GM12878 (cell line): ENCODE measurements around the gene TEX12. TPM values are rescaled to one million over a fixed set of nuclear protein-coding genes. Genes with fewer than 3 reads are reported as not detected.

ENCODE experiments used
- ATAC-seq: fragments of 200-7000 bp; cut with Tn5 transposase; 3 replicates; pipeline ENCODE4 v1.9.1; 2020; ENCODE audit warnings: mild to moderate bottlenecking, moderate library complexity
- BruUV-seq: library from RNA; stranded (reverse); fragments of 400-500 nt; replicated peaks from 2 replicates; lab custom pipeline; 2021; lab: Mats Ljungman, UMichigan
- CTCF ChIA-PET: fragments of 300-600 bp; sonication (Branson Sonifier 250); formaldehyde crosslinking; extraction: SDS; loops from one replicate; lab custom pipeline; 2021; ENCODE audit warnings: inconsistent platforms; lab: Yijun Ruan, JAX
- POLR2A ChIA-PET: fragments of 350-600 bp; formaldehyde crosslinking; extraction: SDS; loops from one replicate; lab custom pipeline; 2021; ENCODE audit warnings: inconsistent platforms; lab: Charles Lee
- RAD21 ChIA-PET: fragments of 300-600 bp; sonication (Branson Sonifier 250); formaldehyde crosslinking; loops from one replicate; lab custom pipeline; 2023; ENCODE audit warnings: antibody characterized with exemption; ENCODE audit not compliant: unreplicated experiment; lab: Charles Lee
- SMC1A ChIA-PET: fragments of 300-600 bp; sonication (Branson Sonifier 250); formaldehyde crosslinking; loops from one replicate; lab custom pipeline; 2023; ENCODE audit not compliant: unreplicated experiment, uncharacterized antibody; lab: Charles Lee
- DNase-seq: peaks from one replicate; pipeline ENCODE4 v3.0.0-alpha.2; 2011; ENCODE audit warnings: low read depth, low spot score
- FAIRE-seq: peaks from 3 replicates; lab custom pipeline; 2011; peaks lifted over from hg19 to GRCh38; lab: Jason Lieb, UNC
- H2AFZ ChIP-seq: 2 replicates; pipeline ENCODE4 v1.6.0; 2011; ENCODE audit warnings: low read depth, low read length, control low read depth; ENCODE audit not compliant: control insufficient read depth
- H3K27ac ChIP-seq: 2 replicates; pipeline ENCODE4 v1.5.1; 2011; ENCODE audit warnings: control low read depth; ENCODE audit not compliant: control insufficient read depth, insufficient read depth
- H3K27me3 ChIP-seq, 2 experiments: replicated peaks in 1 of 2; 2 replicates each; pipeline versions ENCODE4 v1.6.0 to v1.6.1; 2011; ENCODE audit warnings: low read length in 1 of 2; ENCODE audit not compliant: control insufficient read depth in 2 of 2, insufficient read depth in 2 of 2
- H3K36me3 ChIP-seq, 2 experiments: 2 replicates each; pipeline ENCODE4 v1.5.1; 2011; ENCODE audit warnings: low read length in 1 of 2; ENCODE audit not compliant: control insufficient read depth in 2 of 2, insufficient read depth in 2 of 2
- H3K4me1 ChIP-seq: 2 replicates; pipeline ENCODE4 v1.6.1; 2011; ENCODE audit warnings: mild to moderate bottlenecking, low read length, moderate library complexity, mixed read lengths; ENCODE audit not compliant: control insufficient read depth, insufficient read depth
- H3K4me2 ChIP-seq: 2 replicates; pipeline ENCODE4 v1.6.0; 2011; ENCODE audit warnings: control low read depth; ENCODE audit not compliant: control insufficient read depth, insufficient read depth
- H3K4me3 ChIP-seq: fragments of 200-600 bp; sonication (generic); 2 replicates; pipeline ENCODE4 v1.5.1; 2016
- H3K79me2 ChIP-seq: 2 replicates; pipeline ENCODE4 v1.6.0; 2011; ENCODE audit warnings: low read length; ENCODE audit not compliant: control insufficient read depth, insufficient read depth
- H3K9ac ChIP-seq: 2 replicates; pipeline ENCODE4 v1.8.0; 2011; ENCODE audit warnings: low read length, control low read depth, mixed read lengths; ENCODE audit not compliant: control insufficient read depth, insufficient read depth
- H3K9me3 ChIP-seq: replicated peaks from 3 replicates; pipeline ENCODE4 v1.5.1; 2011; ENCODE audit warnings: mild to moderate bottlenecking, low read length; ENCODE audit not compliant: control insufficient read depth, insufficient read depth
- H4K20me1 ChIP-seq: 2 replicates; pipeline ENCODE4 v1.6.0; 2011; ENCODE audit not compliant: control insufficient read depth, insufficient read depth
- ASH2L ChIP-seq: fragments of 300-600, 200-600 bp; sonication (generic); IDR thresholded peaks from 2 replicates; pipeline ENCODE4 v1.6.1; 2017; ENCODE audit warnings: low read depth, mild to moderate bottlenecking, borderline replicate concordance
- ATF7 ChIP-seq: fragments of 450-650 bp; IDR thresholded peaks from 2 replicates; pipeline ENCODE4 v1.6.1; 2016; ENCODE audit warnings: low read depth, mild to moderate bottlenecking
- BHLHE40 ChIP-seq, 2 experiments: fragments of 450-650 bp in 1 of 2; IDR thresholded peaks; 2 replicates each; pipeline ENCODE4 v1.6.1; 2011 to 2017; ENCODE audit warnings: low read depth in 2 of 2, borderline replicate concordance in 1 of 2, improper control_type of control experiment in 1 of 2, low read length in 1 of 2, mild to moderate bottlenecking in 1 of 2
- EED ChIP-seq: sonication (generic); IDR thresholded peaks from 2 replicates; pipeline ENCODE4 v1.6.1; 2016; ENCODE audit warnings: antibody characterized with exemption, low read depth
- MTA2 ChIP-seq: fragments of 450-650 bp; IDR thresholded peaks from 2 replicates; pipeline ENCODE4 v1.6.1; 2016; ENCODE audit warnings: low read depth, mild to moderate bottlenecking, moderate library complexity
- PML ChIP-seq: IDR thresholded peaks from 2 replicates; pipeline ENCODE4 v1.6.1; 2012; ENCODE audit warnings: low read length, inconsistent platforms
- RCOR1 ChIP-seq: conservative IDR thresholded peaks from 2 replicates; pipeline ENCODE4 v1.6.1; 2012; ENCODE audit warnings: low read depth, low read length, improper control_type of control experiment
- SIN3A ChIP-seq: IDR thresholded peaks from 2 replicates; pipeline ENCODE4 v1.6.1; 2012; ENCODE audit warnings: low read depth, low read length, improper control_type of control experiment
- ZBTB33 ChIP-seq: fragments of 450-650 bp; IDR thresholded peaks from 2 replicates; pipeline ENCODE4 v1.6.1; 2017; ENCODE audit warnings: mild to moderate bottlenecking
- WGBS: methylation state at CpG from one replicate; pipeline ENCODE4 v1.1.6; 2016; ENCODE audit warnings: low lambda C conversion rate; ENCODE audit not compliant: insufficient replicate concordance, insufficient coverage; ENCODE audit errors: missing lambda C conversion rate; 5-methylcytosine and 5-hydroxymethylcytosine counted together
- in situ Hi-C: fragments of 300-500 bp; cut with MboI; formaldehyde crosslinking; loops from 9 replicates; pipeline ENCODE4 v1.14.3; 2018; ENCODE audit warnings: mixed read lengths
- intact Hi-C: fragments of 100-400 bp; cut with micrococcal nuclease; formaldehyde crosslinking; loops from one replicate; pipeline ENCODE4 v1.14.2; 2022; ENCODE audit not compliant: unreplicated experiment
- polyA plus RNA-seq, 11 experiments: library from polyadenylated mRNA; depleted of rRNA in 4 of 11; unstranded in 6 of 11; stranded (reverse) in 5 of 11; fragments of >200 nt; fragmentation: Nextera tagmentation in 4 of 11; fragmentation: Illumina TruSeq in 1 of 11; extraction: Ambion mirVana in 4 of 11; extraction: Trizol in 1 of 11; gene quantifications; 1 replicate in 1 of 11; 2 replicates in 10 of 11; pipeline versions ENCODE4 v1.2.1 to v1.2.3, GENCODE V29; 2011 to 2016; ENCODE audit warnings: inconsistent platforms in 2 of 11, missing spikeins in 2 of 11, low read depth in 1 of 11
- total RNA-seq, 4 experiments: library from RNA; depleted of rRNA in 3 of 4; stranded (reverse); fragments of >200 nt in 3 of 4; fragmentation: Illumina TruSeq in 1 of 4; extraction: Trizol in 1 of 4; gene quantifications; 2 replicates each; pipeline versions ENCODE4 v1.2.1 to v1.2.3, GENCODE V29; 2013 to 2021

Gene TEX12
- total and polyA plus RNA-seq, 10 of the 15 experiments (the other 5 are each of a cell fraction or from before 2014, with no cell fraction given), result 0.11 to 1.3 (median 0.40) TPM; not detected in 2

DNA sequence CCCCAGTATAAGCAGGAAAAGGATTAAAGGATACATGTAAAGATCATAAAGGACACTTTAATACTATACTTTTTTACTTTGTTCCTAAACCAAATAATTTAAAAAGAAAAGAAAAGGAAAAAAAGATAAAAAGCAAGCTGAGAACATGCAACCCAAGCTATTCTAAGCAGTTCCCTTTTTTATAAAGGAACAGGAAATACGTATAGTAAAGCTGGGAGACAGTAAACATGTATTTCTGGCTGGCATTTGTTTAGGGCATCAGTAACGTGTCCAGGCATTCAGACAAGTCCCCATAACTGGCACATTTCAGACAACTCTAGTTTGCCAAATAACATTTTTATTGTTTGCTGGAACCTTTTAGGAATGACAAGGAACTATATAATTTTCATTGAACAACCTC, 33.1 kb downstream of the TEX12 start:
- intact Hi-C loops (no loop called here), in situ Hi-C loops (no loop called here)
- H3K27ac ChIP-seq, result no peak overlapping the region
- no peaks in the 10 kb centered on the region for H3K4me1 ChIP-seq
- no peak overlapping the region for H3K9ac ChIP-seq
- CTCF ChIA-PET, result interaction anchor here (1.3 kb wide), 2 partner anchors 80 to 87 kb away, joined by 3 read pairs; no protein-coding TSS in a partner anchor
- FAIRE-seq (no peak), ATAC-seq (no peak), DNase-seq (no peak)
- H2AFZ ChIP-seq, result no peak overlapping the region
- no peaks in the 10 kb centered on the region for H3K27me3 ChIP-seq
- TF ChIP-seq ATF7 (no peak), ZBTB33 (no peak), RCOR1 (no peak), BHLHE40 (IDR thresholded peaks at IDR 0.05; ENCODE audit: borderline replicate concordance in 1 of 2, low read depth in 2 of 2, low read length in 1 of 2) (no peak), MTA2 (no peak), EED (no peak), PML (no peak), ASH2L (no peak), SIN3A (no peak)
- SMC1A ChIA-PET, result interaction anchor here (0.6 to 1.5 kb wide), 3 partner anchors 8 to 343 kb away, joined by 3 to 4 read pairs (median 3); no protein-coding TSS in a partner anchor
- WGBS, result 25% methylated on average over 2 of the region's 2 CpGs
- BruUV-seq, result no TSS peak
- no peaks in the 10 kb centered on the region for H3K79me2 ChIP-seq
- no peak overlapping the region for H3K4me3 ChIP-seq
- no peak overlapping the region for H3K4me2 ChIP-seq
- H4K20me1 ChIP-seq, result no peaks in the 10 kb centered on the region
- no peaks in the 10 kb centered on the region for H3K9me3 ChIP-seq
- no peaks in the 10 kb centered on the region for H3K36me3 ChIP-seq
- POLR2A ChIA-PET, result no interaction called here
- RAD21 ChIA-PET, result no interaction called here
